GM18498 (cell line): Measurements from ENCODE around the gene ZNF76.

Source experiments
- ATAC-seq: cut with Tn5 transposase; IDR thresholded peaks from one replicate; pipeline ENCODE4 v1.9.1; 2021; ENCODE audit warnings: mild to moderate bottlenecking, moderate library complexity; ENCODE audit not compliant: unreplicated experiment

Gene ZNF76

DNA sequence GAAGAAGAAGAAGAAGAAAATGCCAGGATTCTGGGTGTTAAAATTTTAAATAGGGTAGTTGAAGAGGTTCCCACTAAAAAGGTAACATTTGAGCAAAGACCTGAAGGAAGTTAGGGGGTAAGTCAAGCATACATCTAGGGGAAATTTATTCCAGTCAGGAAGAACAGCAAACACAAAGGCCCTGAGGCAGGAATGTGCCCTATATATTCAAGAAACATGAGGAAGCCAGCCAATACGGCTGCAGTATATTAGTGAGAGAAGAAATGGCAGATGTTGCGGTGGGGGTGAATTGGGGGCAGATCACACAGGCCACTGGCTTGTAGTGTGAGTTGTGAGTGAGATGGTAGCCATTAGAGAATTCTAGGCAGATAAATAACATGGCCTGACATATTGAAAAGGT, 6.0 kb downstream of the ZNF76 start:
- ATAC-seq: no peak

GRCh38 chr6:35267446-35267845, 7.9 kb downstream of the ZNF76 start:
- no peak for ATAC-seq

- no peak for ATAC-seq
Measured at GRCh38 chr6:35267897-35268296, 8.4 kb downstream of the ZNF76 start.

- ATAC-seq: no peak
Measured at GRCh38 chr6:35272005-35272404, 12.5 kb downstream of the ZNF76 start.

- no peak for ATAC-seq
Measured at GRCh38 chr6:35273822-35274559, 14.5 kb downstream of the ZNF76 start.

GRCh38 chr6:35275744-35276260, 16.3 kb downstream of the ZNF76 start:
- ATAC-seq: no peak

DNA sequence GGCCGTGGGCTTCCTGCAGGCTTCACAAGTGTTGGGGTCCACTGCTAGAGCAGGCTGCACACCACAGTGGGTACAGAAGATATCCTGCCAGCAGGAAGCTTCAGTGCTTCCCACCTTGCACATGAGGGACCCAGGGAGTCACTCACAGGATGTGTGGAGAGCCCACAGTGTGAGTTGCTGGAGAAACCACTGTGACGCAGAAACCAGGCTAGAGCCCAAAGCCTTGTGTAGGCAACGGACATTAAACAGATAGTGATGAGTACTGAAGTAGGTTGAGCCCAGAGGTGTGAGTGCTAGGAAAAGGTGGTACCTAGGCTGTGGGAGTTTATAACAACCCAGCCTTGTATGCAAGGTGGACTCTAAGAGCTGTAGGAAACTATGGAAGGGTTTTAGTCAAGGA, 19.2 kb downstream of the ZNF76 start:
- ATAC-seq: no peak

DNA sequence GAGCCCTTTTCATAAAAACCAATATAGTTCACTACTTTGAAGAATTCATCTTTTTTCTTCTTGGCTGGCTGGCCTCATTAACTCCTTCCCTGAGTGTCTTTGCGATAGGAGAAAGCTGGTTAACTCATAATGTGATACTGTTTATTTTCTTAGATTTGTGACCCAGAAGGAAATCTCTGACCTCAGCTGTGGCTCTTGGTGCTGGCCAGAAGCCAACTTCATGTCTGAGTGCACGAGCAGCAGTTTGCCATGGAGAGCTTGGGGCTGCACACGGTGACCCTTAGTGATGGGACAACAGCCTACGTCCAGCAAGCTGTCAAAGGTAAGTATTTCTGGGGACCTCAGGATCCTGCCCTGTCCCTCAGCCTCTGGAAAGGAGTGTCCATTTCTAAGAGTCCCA, 21.4 kb downstream of the ZNF76 start:
- ATAC-seq: no peak

- no peak for ATAC-seq
Measured at GRCh38 chr6:35282472-35282871, 22.9 kb downstream of the ZNF76 start.

DNA sequence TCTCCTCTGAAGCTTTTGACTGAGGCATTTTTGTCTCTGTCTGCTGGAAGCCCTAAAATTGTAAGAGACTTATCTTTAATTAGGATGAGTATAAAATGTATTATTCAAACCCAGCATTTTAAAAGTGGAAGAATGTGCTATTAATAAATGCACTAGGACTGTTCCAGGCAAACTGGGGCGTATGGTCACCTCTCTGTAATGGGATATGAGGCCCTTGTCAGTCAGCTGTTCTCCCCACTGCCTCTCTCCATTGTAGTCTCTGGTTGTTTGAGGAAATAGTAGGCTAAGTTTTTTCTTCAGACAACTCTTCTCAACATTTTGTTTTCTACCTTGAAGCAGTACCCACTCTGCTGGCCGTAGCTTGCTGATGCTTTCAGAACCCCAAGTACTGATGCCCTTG, 23.8 kb downstream of the ZNF76 start:
- no peak for ATAC-seq

- no peak for ATAC-seq
Measured at GRCh38 chr6:35287671-35288396, 28.3 kb downstream of the ZNF76 start.

GRCh38 chr6:35288834-35289233, 29.3 kb downstream of the ZNF76 start:
- ATAC-seq: no peak

GRCh38 chr6:35291491-35291890, 32.0 kb downstream of the ZNF76 start:
- ATAC-seq: no peak

DNA sequence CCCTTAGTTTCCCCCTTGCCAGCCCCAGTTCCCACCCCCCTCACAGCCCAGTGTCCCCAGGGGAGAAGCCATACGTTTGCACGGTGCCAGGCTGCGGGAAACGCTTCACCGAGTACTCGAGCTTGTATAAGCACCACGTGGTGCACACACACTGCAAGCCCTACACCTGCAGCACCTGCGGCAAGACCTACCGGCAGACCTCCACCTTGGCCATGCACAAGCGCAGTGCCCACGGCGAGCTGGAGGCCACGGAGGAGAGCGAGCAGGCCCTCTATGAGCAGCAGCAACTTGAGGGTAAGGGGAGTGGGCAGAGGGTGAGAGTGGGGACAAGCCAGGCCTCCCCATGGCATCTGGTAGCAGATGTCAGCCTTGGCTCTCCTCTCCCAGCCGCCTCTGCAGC, 33.0 kb downstream of the ZNF76 start:
- ATAC-seq: no peak

DNA sequence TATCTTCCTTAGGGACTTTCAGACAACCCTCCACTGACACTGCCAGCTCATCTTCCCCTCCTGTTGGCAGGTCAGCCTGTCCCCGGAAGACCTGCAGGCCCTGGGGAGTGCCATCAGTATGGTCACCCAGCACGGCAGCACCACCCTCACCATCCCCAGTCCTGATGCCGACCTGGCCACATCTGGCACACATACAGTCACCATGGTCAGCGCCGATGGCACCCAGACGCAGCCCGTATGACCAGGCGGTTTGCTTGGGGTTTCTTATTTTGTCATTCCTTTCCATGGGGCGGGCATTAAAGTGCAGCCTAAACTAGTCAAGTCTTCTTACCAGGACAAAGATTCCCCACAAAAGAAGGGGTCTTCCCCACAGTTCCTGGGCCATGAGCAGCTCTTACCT, 34.1 kb downstream of the ZNF76 start:
- ATAC-seq: no peak

- ATAC-seq: no peak
Measured at GRCh38 chr6:35294308-35294945, 34.9 kb downstream of the ZNF76 start.

DNA sequence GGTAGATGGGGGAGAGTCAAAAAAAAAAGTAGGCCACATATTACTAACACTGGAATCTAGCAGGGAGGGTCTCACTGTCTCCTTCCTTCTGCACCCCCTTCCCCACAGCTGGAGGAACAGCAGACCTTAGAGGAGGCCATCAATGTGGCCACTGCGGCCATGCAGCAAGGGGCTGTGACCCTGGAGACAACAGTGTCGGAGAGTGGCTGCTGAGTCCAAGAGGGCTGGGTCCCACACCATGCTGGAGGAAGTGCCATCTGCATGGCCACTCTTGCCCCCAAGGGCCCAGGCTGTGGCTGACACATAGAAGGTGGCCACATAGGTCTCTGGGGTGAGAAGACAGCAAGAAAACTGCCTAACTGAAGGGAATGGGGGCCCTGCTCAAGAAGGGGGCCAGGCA, 35.5 kb downstream of the ZNF76 start:
- no peak for ATAC-seq

DNA sequence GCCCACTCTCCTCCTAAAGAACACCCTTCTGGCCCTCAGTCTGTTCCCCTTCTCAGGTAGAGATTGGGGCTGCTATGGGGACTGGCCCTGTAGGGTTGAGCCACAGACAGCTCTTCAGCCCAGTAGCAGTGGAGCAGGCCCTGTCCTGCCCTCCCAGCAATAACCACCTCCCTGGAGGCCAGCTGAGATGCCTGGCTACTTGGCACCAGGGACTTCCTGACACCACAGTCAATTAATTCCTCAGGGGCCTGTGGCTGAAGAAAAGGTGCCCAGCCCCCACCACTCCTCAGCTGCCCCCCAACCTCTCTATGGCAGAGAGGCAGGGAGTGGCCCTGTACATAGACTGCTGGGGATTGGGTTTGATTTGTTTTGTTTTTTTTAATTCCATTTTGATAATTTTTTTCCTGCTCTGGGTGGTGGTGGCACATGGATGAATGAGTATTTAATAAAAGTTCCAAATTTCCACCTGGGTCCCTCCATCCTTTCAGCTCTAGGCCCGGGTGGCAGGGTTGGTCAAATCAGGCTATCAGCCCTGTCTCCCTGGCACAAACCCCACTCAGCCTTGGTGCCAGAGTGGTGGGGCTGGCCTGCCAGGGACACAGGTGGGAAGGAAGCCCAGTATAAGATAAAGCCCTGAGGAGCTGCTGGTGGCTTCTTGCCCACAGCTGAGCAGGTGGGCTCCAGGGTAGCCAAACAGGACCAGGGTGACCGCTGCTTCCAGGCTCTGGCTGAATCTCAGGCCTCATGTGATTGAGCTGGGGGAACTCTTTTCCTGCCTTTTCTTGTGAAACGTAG, 36.2 kb downstream of the ZNF76 start:
- ATAC-seq: no peak

- no peak for ATAC-seq
Measured at GRCh38 chr6:35296931-35297600, 37.5 kb downstream of the ZNF76 start.
